Measurements from ENCODE around the gene INF2. TPM values are rescaled to one million over a fixed set of nuclear protein-coding genes. Genes with fewer than 3 reads are reported as not detected.

The INF2 gene
- total RNA-seq, 4 donors from 2014 or later: 39.9 to 199 (median 72.4) TPM

GRCh38 chr14:104721505-104722431 is 32.4 kb downstream of the INF2 start:
- no peak for TF ChIP-seq CTCF (IDR thresholded peaks at IDR 0.05; ENCODE audit: low read depth)

- TF ChIP-seq CTCF (IDR thresholded peaks at IDR 0.05; ENCODE audit: low read depth): no peak
These were observed 33.7 kb downstream of the INF2 start for GRCh38 chr14:104722938-104723650.

- no peak for TF ChIP-seq CTCF (IDR thresholded peaks at IDR 0.05; ENCODE audit: low read depth)
These were observed 34.4 kb downstream of the INF2 start, which contains the start of gene ADSS1 for GRCh38 chr14:104723651-104724406. TSS of gene ADSS1 (plus strand) at chr14:104724229. CDS start at chr14:104724271, 42 bp downstream.

GRCh38 chr14:104724407-104724980 is 35.1 kb downstream of the INF2 start:
- TF ChIP-seq CTCF (IDR thresholded peaks at IDR 0.05; ENCODE audit: low read depth): no peak

GRCh38 chr14:104724981-104725771 is 35.8 kb downstream of the INF2 start:
- TF ChIP-seq CTCF (IDR thresholded peaks at IDR 0.05; ENCODE audit: low read depth): no peak

- no peak for TF ChIP-seq CTCF (IDR thresholded peaks at IDR 0.05; ENCODE audit: low read depth)
These were observed 36.5 kb downstream of the INF2 start for GRCh38 chr14:104725772-104726548.
